H1 (cell line): ENCODE data around the gene UNC119.

Source experiments
- CHD1 ChIP-seq: IDR thresholded peaks from 2 replicates; pipeline ENCODE4 v1.6.1; 2012; ENCODE audit warnings: low read depth, low read length, improper control_type of control experiment
- CREB1 ChIP-seq: IDR thresholded peaks from 2 replicates; pipeline ENCODE4 v1.6.1; 2012; ENCODE audit warnings: inconsistent platforms
- EGR1 ChIP-seq: IDR thresholded peaks from 2 replicates; pipeline ENCODE4 v1.6.1; 2011; ENCODE audit warnings: low read depth, low read length, borderline replicate concordance
- EZH2 ChIP-seq: fragments of 200-600 bp; sonication (generic); IDR thresholded peaks from 2 replicates; pipeline ENCODE4 v1.7.1; 2012; ENCODE audit warnings: low read depth, mild to moderate bottlenecking, moderate library complexity, low read length, inconsistent platforms; ENCODE audit not compliant: severe bottlenecking
- MAFK ChIP-seq: IDR thresholded peaks from 2 replicates; pipeline ENCODE4 v1.6.1; 2012; ENCODE audit warnings: low read depth, mild to moderate bottlenecking, improper control_type of control experiment, low read length
- POLR2A ChIP-seq, 2 experiments: IDR thresholded peaks; 1 replicate in 1 of 2; 2 replicates in 1 of 2; pipeline ENCODE4 v1.6.1; 2011; ENCODE audit warnings: low read depth in 2 of 2, low read length in 2 of 2, mild to moderate bottlenecking in 2 of 2; ENCODE audit errors: control extremely low read depth in 1 of 2
- POLR2AphosphoS5 ChIP-seq: IDR thresholded peaks from 2 replicates; pipeline ENCODE4 v1.6.1; 2011; ENCODE audit warnings: low read depth, low read length
- RAD21 ChIP-seq, 2 experiments: IDR thresholded peaks in 1 of 2; conservative IDR thresholded peaks in 1 of 2; 2 replicates each; pipeline ENCODE4 v1.6.1; 2011; ENCODE audit warnings: low read depth in 2 of 2, low read length in 2 of 2, improper control_type of control experiment in 1 of 2, inconsistent platforms in 1 of 2, mild to moderate bottlenecking in 1 of 2, moderate library complexity in 1 of 2
- TCF12 ChIP-seq: IDR thresholded peaks from 2 replicates; pipeline ENCODE4 v1.6.1; 2011; ENCODE audit warnings: low read depth, mild to moderate bottlenecking, low read length
- TF ChIP-seq, protein P1 (sequence below): IDR thresholded peaks from 2 replicates; pipeline ENCODE4 v1.6.1; 2012; ENCODE audit warnings: low read length, inconsistent platforms
- TF ChIP-seq, protein P2 (sequence below), 3 experiments: IDR thresholded peaks; 1 replicate in 2 of 3; 2 replicates in 1 of 3; pipeline versions ENCODE4 v1.5.1 to v1.6.1; 2011; ENCODE audit warnings: low read length in 3 of 3, mild to moderate bottlenecking in 3 of 3, inconsistent platforms in 2 of 3, low read depth in 1 of 3, moderate library complexity in 1 of 3; ENCODE audit not compliant: insufficient read depth in 1 of 3; ENCODE audit errors: control extremely low read depth in 1 of 3
- TF ChIP-seq, protein P3 (sequence below): IDR thresholded peaks from 2 replicates; pipeline ENCODE4 v1.6.1; 2012; ENCODE audit warnings: inconsistent platforms

DNA sequence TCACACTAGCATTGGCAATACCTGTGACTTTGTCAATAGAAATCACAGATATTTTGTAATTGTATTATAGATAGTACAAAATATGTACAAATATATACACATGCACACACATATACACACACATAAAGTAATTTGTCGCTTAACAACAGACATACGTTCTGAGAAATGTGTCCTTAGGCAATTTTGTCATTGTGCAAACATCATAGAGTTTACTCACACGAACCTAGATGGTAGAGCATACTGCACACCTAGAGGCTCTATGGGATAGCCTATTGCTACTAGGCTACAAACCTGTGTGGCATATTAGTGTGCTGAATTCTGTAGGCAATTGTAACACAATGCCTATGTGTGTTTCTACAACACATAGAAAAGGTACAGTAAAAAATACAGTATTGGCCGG is 11.0 kb downstream of the UNC119 start:
- TF ChIP-seq TCF12 = no peak
- no peak for TF ChIP-seq RAD21 (IDR thresholded peaks at IDR 0.05 in 1 of 2, conservative IDR thresholded peaks at IDR 0.05 in 1 of 2; ENCODE audit: low read depth in 2 of 2, low read length in 2 of 2)
- TF ChIP-seq, protein P1, sequence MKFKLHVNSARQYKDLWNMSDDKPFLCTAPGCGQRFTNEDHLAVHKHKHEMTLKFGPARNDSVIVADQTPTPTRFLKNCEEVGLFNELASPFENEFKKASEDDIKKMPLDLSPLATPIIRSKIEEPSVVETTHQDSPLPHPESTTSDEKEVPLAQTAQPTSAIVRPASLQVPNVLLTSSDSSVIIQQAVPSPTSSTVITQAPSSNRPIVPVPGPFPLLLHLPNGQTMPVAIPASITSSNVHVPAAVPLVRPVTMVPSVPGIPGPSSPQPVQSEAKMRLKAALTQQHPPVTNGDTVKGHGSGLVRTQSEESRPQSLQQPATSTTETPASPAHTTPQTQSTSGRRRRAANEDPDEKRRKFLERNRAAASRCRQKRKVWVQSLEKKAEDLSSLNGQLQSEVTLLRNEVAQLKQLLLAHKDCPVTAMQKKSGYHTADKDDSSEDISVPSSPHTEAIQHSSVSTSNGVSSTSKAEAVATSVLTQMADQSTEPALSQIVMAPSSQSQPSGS = no peak
- TF ChIP-seq, protein P2, sequence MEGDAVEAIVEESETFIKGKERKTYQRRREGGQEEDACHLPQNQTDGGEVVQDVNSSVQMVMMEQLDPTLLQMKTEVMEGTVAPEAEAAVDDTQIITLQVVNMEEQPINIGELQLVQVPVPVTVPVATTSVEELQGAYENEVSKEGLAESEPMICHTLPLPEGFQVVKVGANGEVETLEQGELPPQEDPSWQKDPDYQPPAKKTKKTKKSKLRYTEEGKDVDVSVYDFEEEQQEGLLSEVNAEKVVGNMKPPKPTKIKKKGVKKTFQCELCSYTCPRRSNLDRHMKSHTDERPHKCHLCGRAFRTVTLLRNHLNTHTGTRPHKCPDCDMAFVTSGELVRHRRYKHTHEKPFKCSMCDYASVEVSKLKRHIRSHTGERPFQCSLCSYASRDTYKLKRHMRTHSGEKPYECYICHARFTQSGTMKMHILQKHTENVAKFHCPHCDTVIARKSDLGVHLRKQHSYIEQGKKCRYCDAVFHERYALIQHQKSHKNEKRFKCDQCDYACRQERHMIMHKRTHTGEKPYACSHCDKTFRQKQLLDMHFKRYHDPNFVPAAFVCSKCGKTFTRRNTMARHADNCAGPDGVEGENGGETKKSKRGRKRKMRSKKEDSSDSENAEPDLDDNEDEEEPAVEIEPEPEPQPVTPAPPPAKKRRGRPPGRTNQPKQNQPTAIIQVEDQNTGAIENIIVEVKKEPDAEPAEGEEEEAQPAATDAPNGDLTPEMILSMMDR (IDR thresholded peaks at IDR 0.05; ENCODE audit: control extremely low read depth in 1 of 3, insufficient read depth in 1 of 3, low read depth in 1 of 3, low read length in 3 of 3) = no peak
- no peak for TF ChIP-seq EZH2
- no peak for TF ChIP-seq CREB1
- TF ChIP-seq EGR1 = no peak
- TF ChIP-seq, protein P3, sequence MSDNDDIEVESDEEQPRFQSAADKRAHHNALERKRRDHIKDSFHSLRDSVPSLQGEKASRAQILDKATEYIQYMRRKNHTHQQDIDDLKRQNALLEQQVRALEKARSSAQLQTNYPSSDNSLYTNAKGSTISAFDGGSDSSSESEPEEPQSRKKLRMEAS = no peak
- TF ChIP-seq POLR2A (IDR thresholded peaks at IDR 0.05; ENCODE audit: control extremely low read depth in 1 of 2, low read depth in 2 of 2, low read length in 2 of 2) = no peak
- no peak for TF ChIP-seq POLR2AphosphoS5
- no peak for TF ChIP-seq MAFK
- no peak for TF ChIP-seq CHD1
